HG03442 (cell line): Measurements from ENCODE around the gene ABCA2.
A peak's percentile ranks its signal among the peaks of the same experiment; 100 is the strongest.

ENCODE experiments used
- ATAC-seq: cut with Tn5 transposase; IDR thresholded peaks from one replicate; pipeline ENCODE4 v1.9.1; 2021; ENCODE audit warnings: mild to moderate bottlenecking, moderate library complexity; ENCODE audit not compliant: unreplicated experiment

The ABCA2 gene

DNA sequence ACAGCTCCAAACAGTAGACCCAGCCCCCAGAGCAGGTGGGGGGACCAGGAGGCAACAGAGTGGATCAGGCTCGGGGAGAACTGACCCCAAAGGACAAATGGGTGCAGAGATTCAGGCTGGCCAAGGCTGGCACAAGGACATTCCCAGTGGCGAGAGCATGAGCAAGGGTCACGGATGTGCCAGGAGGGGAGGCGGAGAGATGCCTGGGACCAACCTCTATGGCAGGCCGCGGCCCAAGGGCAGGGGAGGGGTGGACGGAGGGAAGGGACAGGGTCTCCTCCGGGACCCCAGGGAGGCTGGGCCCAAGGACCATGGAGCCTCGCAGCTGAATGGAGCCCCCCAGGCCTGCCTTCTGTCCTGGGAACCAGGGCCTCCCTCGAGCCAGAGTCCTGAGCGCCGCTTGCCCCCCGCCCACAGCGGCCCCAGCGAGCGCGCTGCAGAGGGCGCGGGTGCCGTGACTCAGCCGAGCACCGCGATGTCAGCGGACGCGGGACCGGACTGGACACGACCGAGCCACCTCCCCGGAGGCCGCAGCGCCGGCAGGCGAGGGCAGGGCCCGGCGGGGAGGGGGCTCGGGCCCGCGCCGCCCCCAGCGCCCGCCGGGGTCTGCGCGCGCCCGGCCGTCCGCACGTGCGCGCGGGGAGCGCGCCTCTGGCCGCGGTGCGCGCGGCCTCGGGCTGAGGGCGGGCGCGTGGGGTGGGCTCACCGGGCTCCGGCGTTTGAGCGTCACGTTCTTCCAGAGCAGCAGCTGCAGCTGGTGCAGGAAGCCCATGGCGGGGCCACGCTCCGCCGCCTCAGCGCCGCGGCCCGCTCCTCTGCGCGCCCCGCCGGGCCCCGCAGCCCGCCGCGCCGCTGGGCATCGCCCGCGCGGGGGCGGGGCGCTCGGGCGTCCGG is at the start of gene ABCA2:
Gene ABCA2 (minus strand): TSS at position 869 of the 894 bp plus-strand sequence. CDS start 97 bp downstream, at position 772.
- no peak for ATAC-seq

- peak; percentile 62 for ATAC-seq
Measured at GRCh38 chr9:137077010-137077747, 49.1 kb upstream of the ABCA2 start, which contains the start of gene UAP1L1. UAP1L1 (plus strand) TSS chr9:137077517; CDS start chr9:137077533, 16 bp downstream.

DNA sequence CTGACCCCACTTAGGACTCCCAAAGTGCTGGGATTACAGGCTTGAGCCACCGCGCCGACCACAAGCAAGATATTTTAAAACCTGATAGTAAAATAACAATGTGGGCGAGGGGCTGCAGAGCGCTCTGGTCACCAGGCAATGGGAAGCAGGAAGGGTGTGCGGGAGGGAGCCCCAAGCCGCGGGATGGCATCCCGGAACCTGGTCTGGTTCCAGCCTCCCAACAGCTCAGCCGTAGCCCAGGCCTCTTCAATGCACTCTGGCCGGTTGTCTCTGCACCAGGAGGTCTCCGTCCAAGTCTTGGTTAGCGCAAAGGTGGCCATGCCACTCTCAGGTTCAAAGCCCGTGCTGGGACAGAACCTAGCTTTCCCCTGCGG is 48.6 kb upstream of the ABCA2 start:
- ATAC-seq, result no peak

- ATAC-seq, result no peak
Measured at GRCh38 chr9:137075275-137075775, 47.3 kb upstream of the ABCA2 start.

DNA sequence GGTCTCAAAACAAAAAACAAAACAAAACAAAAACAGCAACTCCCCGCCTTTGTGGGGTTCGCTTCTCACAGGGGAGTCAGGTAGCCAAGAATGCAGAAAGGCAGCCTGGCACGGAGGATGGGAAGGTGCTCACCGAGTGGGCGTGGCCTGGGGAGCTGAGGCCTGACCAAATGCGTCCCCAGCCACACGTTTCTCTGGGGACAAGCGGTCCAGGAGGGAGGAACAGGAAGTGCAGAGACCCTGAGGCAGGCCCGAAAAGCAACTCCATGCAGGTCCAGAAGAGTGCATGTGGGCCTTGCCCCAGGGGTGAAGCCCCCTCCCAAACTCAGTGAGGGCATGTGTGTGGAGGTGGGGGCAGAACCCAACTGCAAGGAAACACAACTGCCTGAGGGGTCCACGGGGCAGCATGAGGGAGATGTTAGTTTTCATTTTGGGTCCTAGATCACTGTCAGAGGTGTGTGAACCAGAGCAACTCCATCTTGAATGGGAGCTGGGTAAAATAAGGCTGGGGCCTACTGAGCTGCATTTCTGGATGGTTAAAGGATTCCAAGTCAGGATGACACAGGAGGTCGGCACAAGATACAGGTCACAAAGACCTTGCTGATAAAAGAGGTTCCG is 46.7 kb upstream of the ABCA2 start:
- ATAC-seq, result no peak

GRCh38 chr9:137073992-137074399 is 46.0 kb upstream of the ABCA2 start:
- no peak for ATAC-seq

GRCh38 chr9:137071282-137071681 is 43.2 kb upstream of the ABCA2 start:
- no peak for ATAC-seq

- no peak for ATAC-seq
Measured at GRCh38 chr9:137070906-137071275, 42.9 kb upstream of the ABCA2 start.

DNA sequence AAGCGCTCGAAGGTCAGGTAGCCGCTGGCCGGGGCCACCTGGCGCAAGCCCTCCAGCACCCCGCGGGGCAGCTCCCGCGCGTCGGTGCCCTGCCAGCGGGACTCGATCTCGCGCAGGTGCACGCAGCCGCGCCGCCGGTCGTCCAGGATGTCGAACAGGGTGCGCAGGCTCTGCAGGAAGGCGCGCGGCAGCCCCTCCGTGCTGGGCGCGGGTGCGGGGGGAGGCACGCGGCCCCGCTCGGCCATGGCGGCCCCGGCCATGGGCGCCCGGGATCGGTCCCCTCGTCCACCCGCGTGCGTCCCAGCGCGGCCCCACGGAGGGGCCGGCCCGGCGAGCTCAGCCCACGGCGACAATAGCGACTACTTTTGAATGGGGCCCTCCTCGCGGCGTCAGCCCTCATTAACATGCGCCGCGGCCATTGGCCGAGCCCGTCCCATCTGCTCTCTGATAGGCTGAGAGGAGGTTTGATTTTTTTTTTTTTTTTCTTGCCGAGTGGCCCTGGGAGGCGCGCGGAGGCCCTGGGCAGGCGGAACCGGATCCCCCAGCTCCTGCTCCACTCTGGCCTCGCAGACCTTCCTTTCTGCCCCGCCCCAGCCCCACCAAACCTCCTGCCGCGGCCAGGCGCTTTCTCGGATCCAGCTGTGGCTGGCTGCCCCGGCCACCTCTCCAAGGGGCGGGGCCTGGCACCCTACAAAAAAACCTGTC is 42.3 kb upstream of the ABCA2 start, which contains the start of gene SAPCD2:
Gene SAPCD2 (minus strand): TSS at position 357 of the 705 bp plus-strand sequence. CDS start 97 bp downstream, at position 260.
- peak; percentile 64 for ATAC-seq

- peak; percentile 9 for ATAC-seq
Measured at GRCh38 chr9:137069508-137070091, 41.6 kb upstream of the ABCA2 start.

DNA sequence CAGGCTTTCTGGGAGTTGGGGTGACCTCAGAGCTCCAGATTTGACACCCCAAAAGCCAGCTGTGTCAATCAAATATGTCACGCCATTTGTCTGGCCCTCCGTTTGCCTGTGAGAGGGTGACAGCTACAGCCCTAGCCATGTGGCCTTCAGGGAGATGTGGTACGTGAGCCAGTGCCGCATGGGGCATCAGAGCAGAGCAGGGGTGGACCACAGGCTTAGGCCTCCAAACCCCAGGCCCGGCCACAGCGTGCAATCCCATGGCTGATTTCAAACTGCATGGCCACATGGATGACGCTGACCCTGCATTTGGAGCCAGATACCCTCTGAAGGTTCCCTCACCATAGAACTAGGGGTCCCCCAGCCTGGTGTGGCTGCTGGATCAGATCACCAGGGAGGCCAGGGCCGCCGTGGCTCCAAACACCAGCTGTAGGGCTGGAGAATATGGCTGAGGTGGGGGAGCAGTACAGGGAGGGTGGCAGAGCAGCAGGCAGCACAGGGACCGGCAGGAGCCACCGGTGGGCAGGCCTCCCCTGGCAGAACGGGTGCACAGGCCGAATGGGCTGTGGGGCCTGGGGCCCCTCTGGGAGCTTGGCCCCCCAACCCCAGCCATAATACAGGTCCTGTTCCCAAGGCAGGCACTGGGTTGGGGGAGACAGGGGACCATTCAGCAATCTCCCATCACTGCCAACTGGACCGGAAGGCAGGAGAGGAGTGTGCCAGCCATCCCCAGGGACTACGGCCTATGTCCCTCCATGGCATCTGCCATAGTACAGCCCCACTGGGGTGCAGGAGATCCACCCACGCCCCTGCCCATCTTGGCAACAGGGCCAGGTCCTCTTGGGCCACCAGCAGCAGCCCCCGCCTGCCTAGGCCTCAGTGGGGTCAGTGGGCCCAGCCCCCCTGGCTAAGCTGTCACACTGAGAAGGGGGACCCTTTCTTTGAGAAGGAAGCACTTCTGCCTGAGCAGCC is 40.8 kb upstream of the ABCA2 start:
- ATAC-seq, result no peak

DNA sequence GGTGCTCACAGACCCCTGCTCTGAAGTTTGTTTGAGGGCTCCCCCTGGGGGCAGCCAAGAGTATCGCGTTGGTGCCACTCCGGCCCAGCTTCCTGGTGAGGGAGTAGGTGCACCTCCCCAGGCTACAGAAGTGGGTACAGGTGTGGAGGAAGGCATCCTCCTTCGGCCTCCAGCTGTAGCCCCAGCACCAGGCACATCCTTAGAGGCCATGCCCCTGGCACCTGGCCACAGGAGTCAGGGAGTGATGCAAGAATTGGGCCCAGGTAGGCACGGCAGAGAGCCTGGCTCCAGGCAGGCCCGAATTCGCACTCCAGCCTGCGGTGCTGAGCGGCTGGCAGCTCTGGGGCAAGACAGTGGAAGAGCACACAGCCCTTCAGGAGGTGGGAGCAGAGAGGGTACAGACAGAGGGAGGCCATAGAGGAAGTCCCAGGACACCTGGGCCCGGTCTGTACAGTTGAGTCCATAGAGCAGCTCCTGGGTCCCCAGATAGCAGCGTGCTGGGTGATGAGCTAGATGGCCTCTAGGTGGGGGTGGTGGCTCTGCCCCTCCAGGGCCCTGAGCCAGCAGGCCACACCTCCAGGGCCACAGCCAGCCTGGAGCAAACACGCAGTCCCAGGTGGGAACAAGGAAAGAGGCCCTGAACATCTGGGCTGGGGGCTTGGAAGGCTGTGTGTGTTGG is 40.0 kb upstream of the ABCA2 start:
- ATAC-seq, result peak; percentile 37

GRCh38 chr9:137066096-137066861 is 38.2 kb upstream of the ABCA2 start:
- no peak for ATAC-seq

- no peak for ATAC-seq
Measured at GRCh38 chr9:137065336-137065967, 37.4 kb upstream of the ABCA2 start.

DNA sequence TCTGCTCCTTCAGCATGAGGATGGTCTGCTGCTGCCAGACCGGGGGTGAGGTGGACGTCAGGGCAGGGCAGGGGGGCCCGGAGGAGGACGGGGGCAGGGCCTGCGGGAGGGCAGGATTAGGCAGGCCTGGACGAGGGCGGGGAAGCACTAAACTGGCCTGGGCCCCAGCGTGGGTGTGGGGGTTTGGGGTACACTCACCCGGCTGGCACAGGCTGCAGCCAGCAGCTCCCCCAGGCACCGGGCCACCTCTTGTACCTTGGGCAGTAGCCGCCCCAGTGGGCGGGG is 36.8 kb upstream of the ABCA2 start:
- no peak for ATAC-seq

- ATAC-seq, result no peak
Measured at GRCh38 chr9:137064027-137064879, 36.2 kb upstream of the ABCA2 start.
